GM04503 (cell line): ENCODE data around the gene ROBO1.
"Not testable (repeated sequence)": the region's sequence is repeated elsewhere in the genome, so short reads cannot be mapped to it uniquely, and the experiment has no call there.

ENCODE experiments used
- DNase-seq: peaks from one replicate; pipeline ENCODE4 v3.0.0-alpha.2; 2012; ENCODE audit warnings: low read depth

Gene ROBO1

DNA sequence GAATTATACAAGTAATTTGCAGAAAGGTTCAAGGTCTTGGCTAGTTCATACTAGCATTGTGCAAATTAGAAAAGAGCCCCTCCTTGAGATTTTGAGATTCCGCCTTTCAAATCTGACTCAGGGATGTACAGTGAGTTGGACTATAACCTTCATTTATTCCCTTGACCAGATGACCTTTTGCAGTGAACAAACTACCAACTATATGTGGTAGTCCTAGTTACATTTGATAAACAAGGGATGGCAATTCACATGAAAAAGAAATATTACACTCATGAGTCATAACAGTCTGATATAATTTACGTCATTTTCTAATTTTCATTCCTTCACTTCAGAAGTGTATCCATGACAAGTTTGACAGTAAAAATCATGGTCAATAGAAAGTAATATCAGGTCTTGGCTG, 860.4 kb downstream of the ROBO1 start:
- DNase-seq: no peak

DNA sequence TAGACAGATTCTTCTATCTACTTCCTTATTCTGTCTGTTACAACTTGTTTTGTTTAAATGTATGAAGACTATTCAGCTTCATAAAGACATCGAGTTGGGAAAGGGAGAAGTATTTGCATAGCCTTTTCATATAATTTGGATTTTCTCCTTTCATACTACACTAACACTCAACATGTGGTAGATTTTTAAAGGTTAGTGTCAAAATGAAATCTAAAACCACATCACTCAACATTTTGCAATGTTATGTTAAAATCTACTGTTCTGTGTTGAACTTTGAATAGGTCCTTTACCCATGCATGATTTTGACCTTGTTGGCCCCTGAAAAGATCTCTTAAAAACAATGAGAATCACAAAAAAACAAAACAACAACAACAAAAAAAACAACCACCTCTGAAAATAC, 860.9 kb downstream of the ROBO1 start:
- DNase-seq: no peak

DNA sequence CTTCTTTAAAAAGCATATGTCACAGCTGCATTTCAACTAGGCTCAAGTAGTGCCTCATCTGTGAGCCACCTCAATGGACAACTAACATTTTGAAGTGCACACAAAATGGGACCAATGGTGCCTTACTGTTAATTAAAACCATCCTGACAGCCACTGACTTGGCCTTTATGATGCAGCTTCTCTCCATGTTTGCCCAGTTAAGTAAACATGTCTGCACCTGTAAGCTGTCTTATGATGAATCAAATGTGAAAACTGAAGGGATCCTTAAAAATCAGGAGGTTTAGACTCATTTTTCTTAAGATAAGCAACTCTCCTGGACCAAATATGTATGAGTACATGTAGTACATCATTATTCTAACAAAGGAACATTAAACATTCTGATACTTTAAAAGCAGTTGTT, 861.6 kb downstream of the ROBO1 start:
- DNase-seq: no peak

DNA sequence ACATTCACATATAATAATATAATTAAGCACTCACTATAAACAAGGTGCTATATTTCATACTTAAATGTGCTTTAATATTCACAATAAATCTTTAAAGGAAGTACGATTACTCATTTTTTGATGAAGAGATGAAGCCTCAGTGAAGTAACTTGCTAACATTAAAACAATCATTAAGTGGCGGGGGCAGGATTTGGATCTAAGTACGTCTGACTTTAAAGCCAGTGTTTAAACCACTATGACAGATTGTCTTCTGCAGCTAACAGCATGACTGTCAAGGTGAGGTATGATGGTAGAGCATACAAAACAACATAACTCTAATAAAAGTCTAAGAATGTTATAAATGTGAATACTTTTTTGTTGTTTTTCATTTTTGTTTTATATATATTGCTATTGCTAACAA, 862.1 kb downstream of the ROBO1 start:
- no peak for DNase-seq

DNA sequence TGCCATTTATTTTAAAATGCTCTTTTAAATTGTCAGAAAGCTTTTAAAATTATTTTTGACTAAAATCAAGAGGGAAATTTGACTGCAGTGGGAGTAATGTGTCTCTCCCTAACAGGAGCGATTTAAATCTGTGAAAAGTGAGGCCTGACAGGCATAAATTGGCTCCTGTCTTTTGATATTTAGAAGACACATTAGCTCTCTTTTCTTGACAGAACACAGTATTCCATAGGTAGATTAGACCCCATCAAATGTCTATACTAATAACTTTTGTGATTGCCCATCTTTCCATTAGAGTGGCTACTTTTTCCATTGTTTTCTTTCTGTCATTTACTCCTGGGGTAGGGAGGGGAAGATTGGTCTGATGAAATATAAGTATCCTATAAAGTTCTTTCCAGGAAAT, 866.3 kb downstream of the ROBO1 start:
- DNase-seq: no peak

DNA sequence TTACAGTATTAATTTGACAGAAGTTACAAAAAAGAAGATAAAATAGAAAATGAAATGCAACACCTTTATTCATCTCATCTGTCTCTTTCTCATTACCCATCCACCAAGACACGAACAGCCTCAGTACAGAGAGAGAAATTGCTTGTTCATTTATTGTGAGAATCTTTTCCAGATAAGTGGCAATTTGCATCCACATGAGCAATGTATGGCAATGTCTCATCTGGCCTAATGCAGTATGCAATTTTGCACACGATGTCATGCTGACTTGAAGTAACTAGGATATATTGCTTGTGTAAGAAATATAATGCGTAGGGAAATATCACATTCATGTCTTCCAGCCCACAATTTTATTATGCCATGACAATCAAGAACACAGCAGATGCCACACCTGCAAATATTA, 866.9 kb downstream of the ROBO1 start:
- DNase-seq: no peak

DNA sequence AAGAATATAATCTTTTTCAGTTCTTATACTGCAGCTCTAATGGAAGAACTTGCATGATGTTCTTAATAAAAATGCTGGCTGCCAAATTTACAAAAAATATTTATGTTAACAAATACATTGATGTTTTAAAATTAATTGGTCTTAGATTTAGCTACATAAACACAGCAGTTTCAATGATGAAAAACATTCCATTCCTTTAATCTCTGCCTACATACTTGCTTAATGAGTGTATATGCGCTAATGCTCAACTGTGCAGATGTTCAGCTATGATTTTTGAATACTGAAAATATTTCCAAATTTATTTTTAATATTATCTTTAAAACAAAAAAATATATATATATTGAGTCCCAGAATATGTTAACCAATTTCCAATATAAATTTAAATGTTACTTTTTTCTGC, 867.4 kb downstream of the ROBO1 start:
- DNase-seq: no peak

DNA sequence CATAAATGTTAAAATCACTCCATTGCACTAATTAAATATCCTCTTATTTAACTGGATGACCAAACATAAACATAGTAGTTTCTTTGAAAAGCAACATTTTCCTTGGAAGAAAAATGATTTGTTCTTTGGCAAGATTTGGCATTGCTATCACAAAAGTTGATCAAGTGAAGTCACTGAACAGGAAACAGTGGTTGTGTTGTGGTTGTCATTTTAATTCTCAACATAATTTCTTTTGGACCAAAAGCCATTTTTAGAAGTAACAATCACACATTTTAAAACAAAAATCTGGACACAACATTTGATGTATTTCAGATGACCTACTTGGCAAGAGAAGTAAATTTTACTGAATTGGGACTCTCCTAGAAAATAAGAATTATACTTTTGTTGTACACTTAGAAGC, 872.3 kb downstream of the ROBO1 start:
- peak; percentile 43 for DNase-seq

DNA sequence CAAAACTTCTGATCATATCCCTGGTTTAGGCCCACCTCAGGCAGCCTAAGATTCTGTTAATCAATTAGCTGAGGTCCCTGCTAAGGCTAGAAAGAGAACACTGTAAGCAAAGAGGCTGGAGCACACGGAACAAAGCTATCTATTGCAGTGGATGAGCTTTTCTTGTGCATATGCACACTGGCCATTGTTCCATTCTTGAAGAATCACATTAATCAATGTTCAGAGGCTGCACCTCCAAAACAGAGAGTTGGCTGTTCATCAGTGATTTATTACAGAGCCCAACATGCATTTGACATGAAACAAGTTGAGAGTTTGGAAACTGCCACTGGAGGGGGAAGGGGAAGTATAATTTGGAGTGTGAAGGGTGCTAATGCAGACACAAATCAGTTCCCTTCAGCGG, 873.0 kb downstream of the ROBO1 start:
- DNase-seq: no peak

DNA sequence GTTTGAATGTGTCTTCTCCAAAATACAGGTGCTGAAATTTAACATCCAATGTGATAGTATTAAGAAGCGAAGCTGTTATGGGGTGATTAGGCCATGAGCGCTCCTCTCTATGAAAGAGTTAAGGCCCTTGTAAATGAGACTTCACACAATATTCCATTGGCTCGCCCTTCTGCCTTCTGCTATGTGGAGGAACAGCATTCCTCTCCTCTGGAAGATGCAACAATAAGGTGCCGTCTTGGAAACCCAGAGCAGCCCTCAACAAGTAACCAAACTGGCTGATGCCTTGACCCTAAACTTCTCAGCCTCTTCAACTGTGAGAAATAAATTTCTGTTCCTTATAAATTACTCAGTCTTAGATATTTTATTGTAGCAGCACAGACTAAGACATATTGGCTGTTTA, 874.6 kb downstream of the ROBO1 start:
- DNase-seq: no peak

DNA sequence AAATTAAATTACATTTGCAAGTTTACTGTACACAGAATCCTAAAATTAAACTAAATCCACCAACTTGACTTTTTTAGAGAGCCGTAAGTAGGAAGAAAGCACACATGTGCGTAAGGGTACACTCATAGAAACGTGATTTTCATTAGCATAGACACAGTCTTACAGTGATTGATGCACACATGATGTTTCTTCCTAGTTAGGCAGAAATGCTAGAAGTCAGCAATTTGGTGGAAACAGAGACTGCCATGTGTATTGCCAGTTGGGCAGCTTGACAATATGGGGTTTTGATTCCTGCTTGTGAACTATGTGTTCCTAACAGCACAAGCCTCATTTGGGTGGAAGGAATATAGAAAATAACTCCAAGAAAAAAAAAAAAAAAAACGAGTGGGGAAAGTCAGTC, 878.5 kb downstream of the ROBO1 start:
- no peak for DNase-seq

DNA sequence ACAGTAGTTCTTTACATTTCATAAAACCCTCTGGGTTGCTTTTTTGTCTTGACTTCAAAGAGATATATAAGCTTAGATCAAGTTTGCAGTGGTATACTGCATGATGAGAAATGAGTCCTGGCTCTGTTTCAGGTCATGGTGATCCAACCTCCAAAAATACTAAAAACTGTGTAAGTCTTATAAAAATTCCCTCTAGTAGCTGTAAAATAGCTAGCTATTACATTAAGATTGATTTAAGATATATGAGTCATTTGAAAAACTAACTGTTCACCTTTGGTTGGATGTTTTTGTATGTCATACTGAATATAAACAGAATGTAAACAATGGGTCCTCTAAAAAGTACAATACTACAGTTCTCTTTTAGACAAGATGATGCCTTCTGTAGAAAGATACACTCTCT, 879.2 kb downstream of the ROBO1 start:
- peak; percentile 7 for DNase-seq

DNA sequence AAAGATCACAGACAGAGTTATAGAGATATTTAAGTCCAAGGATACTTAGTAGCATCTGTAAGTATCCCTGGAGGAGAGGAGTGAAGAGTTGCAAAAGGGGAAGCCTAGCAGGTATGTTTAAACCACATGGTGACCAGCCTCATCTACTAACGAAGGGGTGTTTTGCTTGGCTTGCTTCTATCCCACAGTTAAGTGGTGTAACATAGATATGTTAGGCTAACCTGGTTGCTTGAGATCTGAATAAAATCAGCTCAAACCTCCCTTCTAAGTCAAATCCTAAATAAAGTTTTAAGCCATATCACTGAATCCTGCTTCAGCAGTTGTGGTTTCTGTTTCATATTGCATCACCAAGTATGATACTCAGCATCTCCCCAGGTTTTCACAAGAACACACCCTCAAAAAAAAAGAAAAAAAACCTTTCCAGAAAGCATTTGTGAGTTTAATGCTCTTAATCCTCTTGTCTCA, 880.2 kb downstream of the ROBO1 start:
- DNase-seq: no peak

DNA sequence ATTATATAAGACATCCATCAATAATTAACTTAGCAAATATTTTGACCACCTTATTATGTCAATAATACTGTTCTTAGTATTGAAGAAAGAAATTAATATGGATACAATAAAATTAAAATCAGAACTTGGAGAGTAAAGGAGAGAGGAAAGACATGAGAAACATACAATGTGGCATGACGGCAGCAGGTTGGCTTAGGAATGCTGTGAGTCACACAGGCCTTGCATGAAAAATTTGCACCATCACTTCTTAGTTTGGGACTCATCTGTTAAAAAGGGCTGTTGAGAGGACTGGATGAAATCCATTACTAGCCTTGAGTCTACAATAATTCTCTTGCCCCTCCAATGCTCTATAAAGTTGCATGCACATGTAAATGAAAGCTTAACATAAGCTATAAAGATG, 880.8 kb downstream of the ROBO1 start:
- DNase-seq: peak; percentile 14

DNA sequence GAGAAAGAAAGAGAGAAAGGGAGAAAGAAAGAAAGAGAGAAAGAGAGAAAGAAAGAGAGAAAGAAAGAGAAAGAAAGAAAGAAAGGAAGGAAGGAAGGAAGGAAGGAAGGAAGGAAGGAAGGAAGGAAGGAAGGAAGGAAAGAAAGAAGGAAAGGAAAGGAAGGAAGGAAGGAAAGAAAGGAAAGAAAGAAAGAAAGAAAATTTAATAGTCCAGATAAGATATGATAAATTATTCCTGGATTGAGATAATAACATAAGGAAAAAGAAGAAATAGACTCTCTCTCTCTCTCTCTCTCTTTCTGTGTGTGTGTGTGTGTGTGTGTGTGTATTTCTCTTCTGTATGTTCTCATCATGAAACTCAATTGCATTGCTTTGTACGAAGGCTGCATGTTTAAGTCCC, 883.2 kb downstream of the ROBO1 start:
- not testable (repeated sequence) for DNase-seq

DNA sequence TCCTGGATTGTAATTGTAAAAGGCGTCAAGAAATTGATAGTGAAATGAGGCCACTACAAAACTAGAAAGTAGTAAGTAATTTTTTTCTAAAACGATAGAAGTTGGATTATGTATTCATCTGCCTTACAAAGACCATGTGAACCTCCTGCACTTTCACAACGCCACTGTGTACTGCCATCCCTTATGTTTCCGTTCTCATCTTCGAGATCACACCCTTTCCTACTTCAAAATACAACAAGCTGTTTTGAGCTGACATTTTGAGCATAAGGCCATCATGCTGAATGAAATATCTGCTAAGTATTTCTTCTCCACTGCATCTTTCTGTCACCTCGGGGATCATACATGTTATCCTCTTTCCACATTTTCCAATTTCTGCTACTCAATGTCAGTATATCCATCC, 885.5 kb downstream of the ROBO1 start:
- no peak for DNase-seq

DNA sequence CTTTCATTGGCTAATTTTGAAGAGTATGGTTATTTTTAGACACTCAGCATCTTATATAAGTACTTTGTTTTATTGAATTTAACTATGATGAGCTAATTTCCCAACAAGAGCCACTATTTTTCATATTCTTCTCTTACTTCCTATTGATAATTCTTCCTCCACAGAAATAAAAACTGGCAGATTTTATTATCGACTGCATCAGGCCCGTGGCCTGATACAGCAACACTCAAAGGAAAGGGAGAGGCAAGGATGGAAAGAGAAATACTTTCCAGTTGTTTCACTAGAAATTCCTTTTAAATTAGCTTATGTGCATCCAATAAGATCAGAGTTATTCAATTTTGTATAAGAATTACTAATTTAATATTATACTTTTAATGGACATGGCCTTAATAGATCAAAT, 886.3 kb downstream of the ROBO1 start:
- DNase-seq: no peak

DNA sequence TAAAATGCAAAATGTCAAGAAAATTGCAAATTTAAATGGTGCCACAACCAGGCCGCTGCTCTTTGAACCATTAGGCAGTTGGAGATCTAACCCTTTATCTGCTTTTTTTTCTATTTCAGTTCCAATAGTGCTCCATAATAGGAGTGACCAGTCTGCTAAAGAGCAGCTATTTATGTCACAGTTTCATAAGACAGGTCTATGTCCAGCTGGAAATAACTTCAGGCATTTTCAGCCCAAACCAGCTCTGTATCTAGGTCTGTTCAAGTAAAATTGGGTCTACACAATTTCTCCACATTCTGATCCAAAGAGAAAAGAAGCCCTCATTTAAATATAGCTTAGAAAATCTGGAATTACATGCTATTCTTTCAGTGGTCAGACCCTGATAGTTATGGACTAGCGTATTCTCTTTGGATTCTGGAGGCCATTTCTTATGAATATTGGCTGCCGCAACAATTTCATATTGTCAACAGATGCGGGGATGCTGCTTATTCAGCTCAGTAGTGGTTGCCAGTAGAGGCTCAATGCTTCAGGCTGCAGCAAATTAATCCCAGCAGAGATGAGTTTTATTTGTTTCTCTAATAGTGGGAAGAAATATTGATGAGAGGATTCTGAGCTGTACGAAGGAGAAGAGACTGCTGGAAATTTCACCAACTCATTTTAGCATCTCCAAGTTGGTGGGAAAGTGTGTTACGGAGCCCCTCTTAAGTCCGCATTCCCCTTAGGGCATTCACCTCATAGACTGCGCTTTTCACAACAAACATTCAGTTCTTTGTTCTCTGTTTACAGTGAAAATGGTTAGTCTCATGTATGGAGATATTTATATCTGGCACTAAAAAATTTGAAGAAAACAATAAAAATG, 887.0 kb downstream of the ROBO1 start:
- peak; percentile 18 for DNase-seq

DNA sequence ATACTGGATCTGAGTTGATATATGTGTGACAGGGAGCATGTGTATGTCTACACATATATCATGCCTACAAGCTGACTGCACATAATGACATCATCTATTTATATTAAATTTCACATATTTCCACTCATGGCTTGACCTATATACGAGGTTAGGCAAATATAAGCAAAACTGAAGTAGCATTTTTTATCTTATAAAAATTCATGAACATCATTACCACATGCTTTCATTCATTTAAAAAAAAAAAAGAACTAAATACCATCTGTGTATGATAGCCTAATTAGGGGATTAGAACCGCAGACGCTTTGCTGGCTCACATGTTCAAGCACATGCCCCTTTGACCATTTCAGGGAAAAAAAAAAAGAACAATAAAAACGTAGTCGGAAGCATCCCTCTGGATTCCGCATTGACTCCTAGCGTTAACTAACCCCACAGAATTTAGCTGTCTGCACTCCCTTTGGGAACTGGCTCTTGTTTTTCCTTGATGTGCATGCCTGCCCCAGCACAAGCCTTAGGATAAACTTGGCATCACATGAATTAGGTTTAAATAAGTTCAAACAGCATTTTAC, 888.4 kb downstream of the ROBO1 start:
- no peak for DNase-seq

DNA sequence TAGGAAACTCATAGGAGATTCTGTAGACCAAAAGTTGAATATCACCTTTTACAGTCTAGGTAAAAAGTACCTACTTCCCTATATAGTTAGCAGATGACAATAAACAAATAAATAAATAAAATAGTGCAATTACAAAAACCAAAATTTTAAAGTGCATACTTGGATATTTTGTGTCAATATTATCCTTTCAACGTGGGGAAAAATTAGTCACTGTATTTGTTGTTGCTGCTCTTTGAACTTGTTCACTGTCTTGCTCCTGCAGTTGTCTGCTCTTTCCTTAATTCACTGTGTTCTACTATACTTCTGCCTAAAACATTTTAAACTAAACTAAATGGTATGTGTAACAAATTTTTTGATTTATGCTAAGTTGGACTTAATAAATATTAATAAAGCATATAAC, 889.0 kb downstream of the ROBO1 start:
- DNase-seq: no peak

DNA sequence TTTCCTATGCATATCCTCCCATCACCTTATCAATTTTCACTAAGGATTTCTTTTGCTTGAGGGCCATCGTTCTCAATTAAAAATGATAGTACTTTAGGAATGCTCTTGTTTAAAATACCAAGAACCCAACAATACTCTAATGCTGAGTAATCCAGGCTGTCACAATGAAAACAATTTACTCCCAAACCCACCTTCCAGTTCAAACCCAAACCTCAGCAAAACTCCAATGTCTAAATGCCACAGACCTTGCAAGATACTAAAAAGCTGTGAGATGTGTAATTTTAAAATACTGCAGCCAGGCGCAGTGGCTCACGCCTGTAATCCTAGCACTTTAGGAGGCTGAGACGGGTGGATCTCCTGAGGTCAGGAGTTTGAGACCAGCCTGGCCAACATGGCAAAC, 889.8 kb downstream of the ROBO1 start:
- peak; percentile 32 for DNase-seq

DNA sequence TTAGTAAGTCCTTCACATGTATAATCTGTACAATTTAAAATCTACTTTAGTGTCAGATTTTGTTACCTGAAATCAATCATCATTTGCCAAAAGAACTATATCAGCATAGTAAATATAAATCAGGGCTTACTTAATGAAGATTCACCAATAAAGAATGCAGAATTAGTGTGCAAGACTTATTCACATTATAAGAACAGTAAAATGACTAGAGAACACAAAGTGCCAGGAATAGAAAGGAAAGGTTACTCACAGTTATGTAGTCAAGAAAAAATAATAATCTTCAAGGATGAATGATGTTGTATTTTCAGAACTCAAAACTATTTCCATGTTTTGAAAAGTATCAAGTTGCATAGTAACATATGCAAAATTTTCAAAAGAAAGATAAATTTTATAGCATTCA, 891.9 kb downstream of the ROBO1 start:
- peak; percentile 14 for DNase-seq

DNA sequence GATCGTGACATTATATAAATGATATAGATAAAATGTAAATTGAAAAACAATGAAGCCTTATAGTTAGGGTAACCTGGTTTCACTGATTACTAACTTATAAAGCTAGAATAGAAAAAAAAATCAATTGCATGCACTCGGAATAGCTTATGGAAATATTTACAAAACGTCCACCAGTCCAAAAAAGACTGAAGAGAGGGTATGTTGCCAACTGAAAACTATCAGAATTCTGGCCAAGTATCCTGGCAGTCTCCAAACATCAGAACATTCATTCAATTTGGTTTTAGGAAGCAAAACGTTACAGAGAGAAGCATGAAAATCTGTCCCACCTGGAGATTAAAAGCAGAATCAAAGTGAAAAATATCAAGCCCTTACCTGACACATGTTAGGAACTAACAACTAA, 892.4 kb downstream of the ROBO1 start:
- DNase-seq: no peak

DNA sequence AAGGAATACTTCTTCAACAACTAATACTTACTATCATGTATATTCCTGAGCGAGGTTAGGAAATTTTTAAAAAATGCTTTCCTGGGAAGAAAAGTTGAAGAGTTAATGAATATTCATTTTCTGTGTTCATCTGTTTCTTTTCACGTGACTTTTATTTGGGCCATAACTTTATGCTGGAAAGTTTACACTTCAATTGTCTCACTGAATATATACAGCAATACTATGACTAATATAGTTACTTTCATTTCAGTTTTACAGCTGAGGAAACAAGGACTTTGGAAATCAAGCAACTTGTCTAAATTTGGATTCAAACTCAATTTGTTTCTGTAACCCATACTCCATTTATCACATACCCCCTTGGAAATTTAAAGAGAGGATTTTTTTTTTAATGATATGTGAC, 894.2 kb downstream of the ROBO1 start:
- no peak for DNase-seq
